Stomach (tissue), 9 donors: ENCODE results near the gene USP12. TPM values are rescaled to one million over a fixed set of nuclear protein-coding genes. Genes with fewer than 3 reads are reported as not detected.

Experiments
- DNase-seq, 2 donors: peaks; one replicate each; pipeline versions ENCODE4 v3.0.0 to v3.0.0-alpha.2; 2013 to 2019
- H3K27ac ChIP-seq, 5 donors: fragments of 200-600 bp in 4 of 5; sonication (generic) in 4 of 5; one replicate each; pipeline ENCODE4 v1.5.1; 2013 to 2019; ENCODE audit warnings: mild to moderate bottlenecking in 1 of 5, moderate library complexity in 1 of 5
- H3K27me3 ChIP-seq, 3 donors: fragments of 200-600 bp; sonication (generic); one replicate each; pipeline ENCODE4 v1.5.1; 2017 to 2019; ENCODE audit warnings: mixed run types in 1 of 3
- H3K36me3 ChIP-seq, 4 donors: fragments of 200-600 bp; sonication (generic); 1 replicate in 3 of 4; 2 replicates in 1 of 4; pipeline ENCODE4 v1.5.1; 2016 to 2019
- H3K4me1 ChIP-seq, 4 donors: fragments of 200-600 bp; sonication (generic); one replicate each; pipeline ENCODE4 v1.5.1; 2016 to 2019
- H3K4me3 ChIP-seq, 4 donors: fragments of 200-600 bp; sonication (generic) in 3 of 4; one replicate each; pipeline ENCODE4 v1.5.1; 2016 to 2019; ENCODE audit warnings: mild to moderate bottlenecking in 1 of 4
- H3K9me3 ChIP-seq, 4 donors: fragments of 200-600 bp; sonication (generic); one replicate each; pipeline ENCODE4 v1.5.1; 2016 to 2019
- CTCF ChIP-seq, 7 experiments: fragments of 450-650 bp in 4 of 7; fragments of 200-600 bp in 3 of 7; sonication (generic) in 3 of 7; IDR thresholded peaks; one replicate each; pipeline ENCODE4 v1.5.1; 2016 to 2019; ENCODE audit warnings: antibody characterized with exemption in 7 of 7, control low read depth in 2 of 7, mild to moderate bottlenecking in 1 of 7
- EP300 ChIP-seq: sonication (generic); formaldehyde crosslinking; IDR thresholded peaks from one replicate; pipeline ENCODE4 v1.6.1; 2017; ENCODE audit warnings: antibody characterized with exemption
- POLR2A ChIP-seq, 4 donors: fragments of 450-650 bp; IDR thresholded peaks; one replicate each; pipeline ENCODE4 v1.6.1; 2016; ENCODE audit warnings: antibody characterized with exemption in 4 of 4, control low read depth in 2 of 4, mild to moderate bottlenecking in 1 of 4, moderate library complexity in 1 of 4
- POLR2AphosphoS5 ChIP-seq, 3 donors: sonication (generic); formaldehyde crosslinking; IDR thresholded peaks; one replicate each; pipeline ENCODE4 v1.6.1; 2016; ENCODE audit warnings: antibody characterized with exemption in 3 of 3
- WGBS, 5 donors: extraction: QIAGEN DNeasy Blood & Tissue Kit in 3 of 5; methylation state at CpG; one replicate each; pipeline versions ENCODE4 v1.1.5 to v1.1.7; 2013 to 2018; 5-methylcytosine and 5-hydroxymethylcytosine counted together
- intact Hi-C: fragments of 100-400 bp; cut with DNase I; formaldehyde crosslinking; loops from one replicate; pipeline ENCODE4 v1.15.1; 2023; ENCODE audit warnings: low total_unique reads
- polyA plus RNA-seq, 3 donors: library from polyadenylated mRNA; stranded (reverse); fragments of 200-250 nt; gene quantifications; one replicate each; pipeline ENCODE4 v1.2.3, GENCODE V29; 2013
- total RNA-seq, 5 donors: library from RNA; depleted of rRNA; stranded (reverse); fragments of >200 nt; gene quantifications; one replicate each; pipeline versions ENCODE4 v1.1.0 to v1.2.3, GENCODE V29; 2014 to 2016
- donor health status: healthy with polysubstance abuse.
- donor health status: Bipolar disorder and iron deficiency.
- donor health status: healthy.

The USP12 gene
- total and polyA plus RNA-seq, 8 donors, result 6.9 to 59.7 (median 21.6) TPM

DNA sequence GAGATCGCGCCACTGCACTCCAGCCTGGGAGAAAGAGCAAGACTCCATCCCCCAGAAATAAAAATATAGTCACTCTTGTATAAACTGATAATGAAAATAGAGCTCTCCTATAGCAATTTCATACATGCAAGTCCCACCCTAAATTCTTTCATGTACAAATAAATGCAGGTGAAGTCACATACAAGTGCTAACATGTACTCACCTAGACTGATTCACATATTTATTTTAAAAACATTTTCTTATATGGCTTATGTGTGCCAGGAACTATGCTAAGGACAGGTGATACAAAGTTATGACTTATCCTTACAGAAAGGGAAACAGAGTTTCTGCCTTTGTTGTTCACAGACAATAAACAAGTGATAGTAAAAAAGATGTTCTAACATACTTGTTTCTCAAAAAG, 32.0 kb downstream of the USP12 start:
- 90 to 100% (median 96%) methylated on average over 2 of the region's 2 CpGs for WGBS, 5 donors
- TF ChIP-seq CTCF (IDR thresholded peaks at IDR 0.05), result no peak
- no peak for TF ChIP-seq POLR2AphosphoS5 (IDR thresholded peaks at IDR 0.05)
- TF ChIP-seq EP300, result no peak
- no peak for TF ChIP-seq POLR2A (IDR thresholded peaks at IDR 0.05)
- Histone ChIP-seq H3K9me3 (peaks cover 0 to 10% (median 4%) of the 10 kb centered on the region in 4 donors), H3K4me3 (no peak overlapping the region), H3K4me1 (peaks cover 0 to 44% (median 19%) of the 10 kb centered on the region in 4 donors), H3K27me3 (no peaks in the 10 kb centered on the region), H3K36me3 (peaks cover 0 to 3% (median 0%) of the 10 kb centered on the region in 4 donors), H3K27ac (no peak overlapping the region)
- intact Hi-C loops, result no loop called here
- no peak for DNase-seq

DNA sequence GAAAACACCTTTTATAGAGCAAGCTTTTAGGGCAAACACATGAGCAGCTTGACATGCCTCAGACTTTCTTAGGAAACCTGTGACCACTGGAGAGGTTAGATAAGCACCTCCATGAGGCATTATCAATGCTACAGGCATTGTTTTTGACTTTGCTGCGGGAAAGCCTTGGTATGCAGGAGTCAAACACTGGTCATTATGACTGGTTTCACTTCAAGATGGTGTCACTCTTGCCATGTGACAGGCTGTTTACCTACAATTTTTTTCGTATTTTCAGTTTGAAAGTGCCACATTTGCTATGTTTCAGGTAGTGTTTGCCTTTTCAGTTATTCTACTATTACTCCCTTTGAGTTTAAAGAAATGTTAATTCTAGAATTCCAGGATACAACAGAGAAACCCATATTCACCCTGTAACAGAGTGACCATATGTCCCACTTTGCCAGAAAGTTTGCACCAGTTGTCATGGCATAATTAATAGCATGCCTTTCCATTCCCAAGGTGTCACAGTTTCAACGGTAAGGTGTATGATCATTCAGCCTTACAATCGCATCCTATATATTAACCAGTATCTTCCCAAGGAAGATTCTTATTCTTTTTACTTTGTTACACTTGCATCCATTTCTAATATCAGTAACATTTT, 33.0 kb downstream of the USP12 start:
- H3K27ac ChIP-seq, result no peak overlapping the region
- DNase-seq, result no peak
- intact Hi-C loops, result no loop called here
- peaks cover 0 to 52% (median 24%) of the 10 kb centered on the region in 4 donors for H3K4me1 ChIP-seq
- WGBS, 5 donors, result 82 to 93% (median 92%) methylated on average over 4 of the region's 4 CpGs
- peaks cover 0 to 3% (median 0%) of the 10 kb centered on the region in 4 donors for H3K36me3 ChIP-seq
- no peaks in the 10 kb centered on the region for H3K27me3 ChIP-seq
- TF ChIP-seq POLR2A (IDR thresholded peaks at IDR 0.05) (no peak), EP300 (no peak), CTCF (IDR thresholded peaks at IDR 0.05) (no peak), POLR2AphosphoS5 (IDR thresholded peaks at IDR 0.05) (no peak)
- H3K4me3 ChIP-seq, result no peak overlapping the region
- H3K9me3 ChIP-seq, result peaks cover 0 to 10% (median 4%) of the 10 kb centered on the region in 4 donors

DNA sequence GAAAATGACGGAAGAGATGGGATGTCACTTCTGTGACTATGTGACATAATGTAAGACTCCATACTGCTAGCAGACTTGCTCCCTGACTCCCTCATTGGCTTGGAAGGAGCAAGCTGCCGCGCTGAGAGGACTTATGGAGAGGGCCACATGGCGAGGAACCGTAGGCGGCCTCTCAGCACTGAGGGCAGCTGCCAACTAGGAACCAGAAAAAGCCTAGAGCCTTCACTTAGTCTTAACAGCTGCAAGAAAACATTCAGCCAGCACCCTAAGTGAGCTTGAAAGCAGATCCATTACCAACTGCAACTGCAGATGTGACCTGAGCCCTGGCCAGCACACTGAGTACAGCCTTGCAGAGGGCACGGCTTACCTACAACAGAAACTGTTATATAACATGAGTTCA, 33.9 kb downstream of the USP12 start:
- H3K27me3 ChIP-seq, result no peaks in the 10 kb centered on the region
- H3K36me3 ChIP-seq, result no peaks in the 10 kb centered on the region
- H3K9me3 ChIP-seq, result peaks cover 0 to 8% (median 2%) of the 10 kb centered on the region in 4 donors
- 77 to 96% (median 93%) methylated on average over 7 of the region's 7 CpGs for WGBS, 5 donors
- intact Hi-C loops, result no loop called here
- DNase-seq, result no peak
- H3K27ac ChIP-seq, result no peak overlapping the region
- H3K4me3 ChIP-seq, result no peak overlapping the region
- TF ChIP-seq POLR2AphosphoS5 (IDR thresholded peaks at IDR 0.05) (no peak), POLR2A (IDR thresholded peaks at IDR 0.05) (no peak), EP300 (no peak)
- H3K4me1 ChIP-seq, result peaks cover 0 to 60% (median 27%) of the 10 kb centered on the region in 4 donors

- TF ChIP-seq POLR2A (IDR thresholded peaks at IDR 0.05) (no peak), POLR2AphosphoS5 (IDR thresholded peaks at IDR 0.05) (no peak), CTCF (IDR thresholded peaks at IDR 0.05) (no peak), EP300 (no peak)
- Histone ChIP-seq H3K4me1 (peaks cover 0 to 80% (median 35%) of the 10 kb centered on the region in 4 donors), H3K9me3 (peaks cover 0 to 7% (median 0%) of the 10 kb centered on the region in 4 donors), H3K27me3 (no peaks in the 10 kb centered on the region), H3K4me3 (no peak overlapping the region), H3K36me3 (no peaks in the 10 kb centered on the region), H3K27ac (no peak overlapping the region)
- intact Hi-C loops, result no loop called here
- DNase-seq, result no peak
- 52 to 75% (median 69%) methylated on average over 5 of the region's 5 CpGs for WGBS, 5 donors
These were observed 36.6 kb downstream of the USP12 start for GRCh38 chr13:27135023-27135422.

DNA sequence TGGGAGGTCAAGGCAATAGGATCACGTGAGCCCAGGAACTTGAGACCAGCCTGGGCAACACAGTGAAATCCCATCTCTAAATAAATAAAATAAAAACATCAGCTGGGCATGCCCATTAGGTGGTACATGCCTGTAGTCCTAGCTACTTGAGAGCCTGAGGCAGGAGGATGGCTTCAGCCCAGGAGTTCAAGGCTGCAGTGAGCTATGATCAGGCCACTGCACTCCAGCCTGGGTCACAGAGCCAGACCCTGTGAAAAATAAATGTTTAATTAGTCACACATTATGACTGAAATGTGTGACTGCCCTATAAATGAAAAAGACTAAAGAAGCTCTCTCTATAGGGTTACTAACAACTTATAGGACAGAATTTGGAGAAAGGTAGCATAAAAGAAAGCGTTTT, 37.7 kb downstream of the USP12 start:
- WGBS, 5 donors, result 92 to 98% (median 95%) methylated on average over 2 of the region's 2 CpGs
- Histone ChIP-seq H3K27me3 (no peaks in the 10 kb centered on the region), H3K27ac (no peak overlapping the region), H3K4me3 (no peak overlapping the region), H3K4me1 (peaks cover 0 to 77% (median 37%) of the 10 kb centered on the region in 4 donors), H3K36me3 (no peaks in the 10 kb centered on the region), H3K9me3 (peaks cover 0 to 10% (median 2%) of the 10 kb centered on the region in 4 donors)
- no peak for DNase-seq
- TF ChIP-seq CTCF (IDR thresholded peaks at IDR 0.05), result no peak
- TF ChIP-seq EP300, result no peak
- TF ChIP-seq POLR2AphosphoS5 (IDR thresholded peaks at IDR 0.05), result no peak
- TF ChIP-seq POLR2A (IDR thresholded peaks at IDR 0.05), result no peak
- intact Hi-C loops, result no loop called here
